HG03175 (cell line): ENCODE results near the gene ZNF697.
A peak's percentile ranks its signal among the peaks of the same experiment; 100 is the strongest.
"Not testable (repeated sequence)": the region's sequence is repeated elsewhere in the genome, so short reads cannot be mapped to it uniquely, and the experiment has no call there.

Source experiments
- ATAC-seq: cut with Tn5 transposase; IDR thresholded peaks from one replicate; pipeline ENCODE4 v1.9.1; 2021; ENCODE audit warnings: mild to moderate bottlenecking, moderate library complexity; ENCODE audit not compliant: unreplicated experiment

Gene ZNF697

GRCh38 chr1:119632103-119632490, 16.0 kb downstream of the ZNF697 start:
- no peak for ATAC-seq

GRCh38 chr1:119631433-119632102, 16.5 kb downstream of the ZNF697 start:
- peak; percentile 41 for ATAC-seq

GRCh38 chr1:119631086-119631432, 17.0 kb downstream of the ZNF697 start:
- ATAC-seq: no peak

- ATAC-seq: no peak
Observed at GRCh38 chr1:119626841-119627240, 21.2 kb downstream of the ZNF697 start.

GRCh38 chr1:119626011-119626545, 22.0 kb downstream of the ZNF697 start:
- ATAC-seq: no peak

- no peak for ATAC-seq
Observed at GRCh38 chr1:119623678-119624077, 24.4 kb downstream of the ZNF697 start.

- no peak for ATAC-seq
Observed at GRCh38 chr1:119623193-119623515, 24.9 kb downstream of the ZNF697 start.

- ATAC-seq: no peak
Observed at GRCh38 chr1:119622311-119623192, 25.5 kb downstream of the ZNF697 start.

GRCh38 chr1:119621705-119622104, 26.4 kb downstream of the ZNF697 start:
- no peak for ATAC-seq

- no peak for ATAC-seq
Observed at GRCh38 chr1:119617751-119618691, 30.0 kb downstream of the ZNF697 start.

GRCh38 chr1:119616748-119617147, 31.3 kb downstream of the ZNF697 start:
- not testable (repeated sequence) for ATAC-seq

GRCh38 chr1:119615100-119615499, 33.0 kb downstream of the ZNF697 start:
- ATAC-seq: not testable (repeated sequence)

GRCh38 chr1:119613769-119614720, 34.0 kb downstream of the ZNF697 start:
- peak; percentile 82 for ATAC-seq

GRCh38 chr1:119611701-119612113, 36.4 kb downstream of the ZNF697 start:
- no peak for ATAC-seq

GRCh38 chr1:119608816-119609215, 39.2 kb downstream of the ZNF697 start:
- ATAC-seq: not testable (repeated sequence)

- not testable (repeated sequence) for ATAC-seq
Observed at GRCh38 chr1:119607087-119607807, 40.8 kb downstream of the ZNF697 start.

GRCh38 chr1:119606394-119606793, 41.7 kb downstream of the ZNF697 start:
- no peak for ATAC-seq

GRCh38 chr1:119605686-119606085, 42.4 kb downstream of the ZNF697 start:
- no peak for ATAC-seq

GRCh38 chr1:119605080-119605479, 43.0 kb downstream of the ZNF697 start:
- ATAC-seq: not testable (repeated sequence)
